HEK293T (cell line): ENCODE measurements around the gene PARP4.

Source experiments
- NFRKB ChIP-seq: fragments of 450-650 bp; IDR thresholded peaks from 2 replicates; pipeline ENCODE4 v1.6.1; 2016; ENCODE audit warnings: mild to moderate bottlenecking, moderate library complexity
- SP1 ChIP-seq: fragments of 450-650 bp; IDR thresholded peaks from 2 replicates; pipeline ENCODE4 v1.6.1; 2017
- ZNF384 ChIP-seq: fragments of 450-650 bp; IDR thresholded peaks from 2 replicates; pipeline ENCODE4 v1.6.1; 2016

DNA sequence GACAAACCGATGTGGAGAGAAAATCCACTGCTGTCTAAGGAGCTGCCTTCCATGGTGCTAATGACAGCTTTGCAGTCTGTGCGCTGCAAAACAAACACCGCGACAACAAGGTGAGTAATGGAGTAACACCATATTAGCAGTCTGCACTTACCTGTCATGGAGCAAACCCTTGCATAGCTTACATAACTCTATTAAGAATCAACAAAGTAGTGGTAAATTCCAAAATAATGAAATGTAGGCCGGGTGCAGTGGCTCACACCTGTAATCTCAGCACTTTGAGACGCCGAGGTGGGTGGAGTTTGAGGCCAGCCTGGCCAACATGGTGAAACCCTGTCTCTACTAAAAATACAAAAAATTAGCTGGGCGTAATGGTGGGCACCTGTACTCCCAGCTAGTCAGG, 56.2 kb downstream of the PARP4 start:
- TF ChIP-seq ZNF384: no peak
- TF ChIP-seq NFRKB: no peak
- TF ChIP-seq SP1: no peak
